Cardiac septum (tissue), 1 donor: ENCODE measurements around the gene TAB2. TPM values are rescaled to one million over a fixed set of nuclear protein-coding genes. Genes with fewer than 3 reads are reported as not detected.

Source experiments
- DNase-seq: peaks from one replicate; pipeline ENCODE4 v3.0.0-alpha.2; 2020; ENCODE audit warnings: low spot score
- intact Hi-C: fragments of 100-400 bp; cut with DNase I; formaldehyde crosslinking; loops from one replicate; pipeline ENCODE4 v1.14.0; 2022
- long read RNA-seq: library from polyadenylated mRNA; unstranded; transcript quantifications from one replicate; pipeline ENCODE4 v2.0.0, GENCODE V29; 2021
- total RNA-seq: library from RNA; stranded (reverse); fragmentation: NEBNext Ultra II Directional; extraction: Animal tissue kit (Norgen Biotek cat#: 25700); gene quantifications from one replicate; pipeline ENCODE4 v1.2.1, GENCODE V29; 2021
- donor health status: DM: no; HTN: no; CAD: no.

The TAB2 gene
- total RNA-seq: 49.2 TPM
- long read RNA-seq, full-length matches to known transcripts: 3 of 31 reads
- long read RNA-seq, partial matches to known transcripts: 12 of 31 reads
- long read RNA-seq, other reads (novel, unspliced or antisense): 16 of 31 reads

DNA sequence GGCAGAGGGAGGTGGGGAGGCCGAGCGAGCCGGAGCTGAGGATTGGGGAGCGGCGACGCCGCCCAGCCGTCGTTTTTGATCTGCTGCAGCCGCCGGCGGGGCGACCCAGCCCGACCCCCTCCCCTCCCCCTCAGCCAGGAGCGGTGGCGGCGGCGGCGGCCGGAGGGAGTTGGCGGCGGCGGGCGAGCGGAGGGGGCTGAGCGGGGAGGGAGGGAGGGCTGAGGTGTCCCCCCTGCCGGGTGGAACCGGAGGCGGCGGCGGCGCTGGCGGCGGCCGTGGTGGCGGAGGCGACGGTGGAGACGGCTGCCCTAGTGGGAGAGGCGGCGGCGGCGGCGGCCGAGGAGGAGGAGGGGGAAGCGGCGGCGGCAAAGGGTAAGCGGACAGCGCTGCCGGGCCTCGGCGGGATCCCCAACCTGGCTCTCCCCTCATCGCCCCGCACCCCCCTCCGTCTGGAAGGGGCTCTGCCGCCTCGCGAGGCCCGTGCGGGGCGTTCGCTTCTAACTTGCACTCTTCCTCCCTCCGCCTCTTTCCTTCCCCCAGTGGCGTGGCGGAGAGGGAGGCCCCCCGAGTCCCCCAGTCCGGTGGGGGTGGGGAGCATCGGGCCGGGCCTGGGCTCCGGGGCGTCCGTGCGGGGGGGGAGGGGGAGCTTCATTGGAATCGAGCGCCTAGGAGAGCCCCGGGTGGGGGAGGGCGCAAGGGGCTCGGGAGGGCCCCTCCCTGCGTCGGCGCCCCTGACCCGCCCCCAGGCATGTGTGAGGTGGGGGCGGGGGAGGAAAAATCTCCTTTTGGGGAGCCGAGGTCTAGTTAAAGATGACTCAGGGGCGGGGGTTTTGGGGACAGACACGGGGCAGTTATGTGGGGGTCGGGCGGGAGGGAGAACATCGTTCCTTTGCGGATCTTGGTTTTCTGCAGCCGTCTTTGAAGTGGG, at the start of gene TAB2:
Gene TAB2 (plus strand): TSS at position 69 of the 928 bp plus-strand sequence. CDS start 52,286 bp downstream, outside the sequence.
- intact Hi-C loops: no loop called here
- DNase-seq: peak; percentile 76

GRCh38 chr6:149268146-149268545, 49.4 kb upstream of the TAB2 start:
- intact Hi-C loops: no loop called here
- no peak for DNase-seq

- no peak for DNase-seq
- intact Hi-C loops: no loop called here
Measured at GRCh38 chr6:149268768-149269167, 48.7 kb upstream of the TAB2 start.

GRCh38 chr6:149270616-149271015, 46.9 kb upstream of the TAB2 start:
- DNase-seq: no peak
- intact Hi-C loops: no loop called here

DNA sequence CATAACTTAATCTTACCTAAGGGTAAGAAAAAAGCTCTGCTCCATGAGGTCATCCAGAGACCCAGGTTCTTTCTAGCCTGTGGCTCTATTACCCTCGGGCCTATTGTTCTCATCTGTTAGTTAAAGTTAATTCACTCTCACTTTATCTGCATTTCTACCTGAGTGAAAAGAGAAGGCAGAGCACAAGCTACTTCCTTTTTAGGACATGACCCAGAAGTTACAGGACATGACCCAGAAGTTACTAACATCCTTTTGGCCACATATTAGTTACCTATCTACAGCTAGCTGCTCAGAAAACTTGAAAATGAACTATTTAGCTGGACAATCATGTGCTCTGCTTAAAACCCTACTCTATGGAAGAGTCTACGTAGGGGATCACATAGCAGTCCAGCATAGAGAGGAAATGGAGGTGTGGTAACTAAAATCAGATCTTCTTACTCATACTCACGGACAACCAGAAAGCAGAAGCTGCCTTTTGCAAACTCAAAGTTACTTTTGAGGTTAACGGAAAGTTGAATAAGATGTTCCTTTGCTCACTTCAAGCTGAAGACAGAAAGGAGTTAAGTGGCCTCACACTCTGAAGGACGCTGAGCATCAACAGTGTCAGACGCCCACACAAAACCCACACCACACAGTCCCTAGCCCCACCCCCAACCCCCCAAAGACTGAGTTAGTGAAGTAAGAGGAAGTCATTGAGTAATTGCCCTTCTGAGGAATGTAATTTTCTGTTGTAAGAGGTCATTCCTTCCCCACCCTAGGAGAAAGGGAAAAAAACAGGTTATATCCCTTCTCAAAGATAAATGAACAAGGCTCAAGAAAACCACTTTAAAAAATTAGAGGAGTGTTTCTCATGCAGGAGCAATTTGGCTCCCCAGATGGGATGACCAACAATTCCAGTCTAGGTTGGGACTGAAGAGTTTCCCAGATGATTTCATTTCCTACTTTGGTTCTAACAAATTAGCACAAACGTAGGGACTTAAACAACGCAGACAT, 45.9 kb upstream of the TAB2 start:
- DNase-seq: no peak
- intact Hi-C loops: no loop called here

DNA sequence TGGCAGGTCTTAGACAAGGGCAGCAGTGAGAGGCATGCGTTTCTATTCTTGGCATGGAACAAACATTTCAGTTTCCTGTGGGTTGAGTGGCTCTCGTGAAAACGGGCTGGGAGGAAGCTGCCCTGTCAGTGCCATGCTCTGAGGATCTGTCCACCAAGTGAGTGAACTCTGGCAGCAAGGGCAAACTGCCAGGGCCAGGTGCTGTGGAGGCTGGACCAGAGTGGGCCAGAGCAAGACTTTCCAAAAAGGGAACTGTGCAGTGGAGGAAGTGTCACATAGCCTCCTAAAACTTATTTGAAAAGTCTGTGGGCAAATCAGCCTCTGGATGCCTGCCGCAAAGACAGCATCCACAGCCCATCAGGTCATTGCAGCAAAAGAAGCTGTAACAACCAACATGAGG, 44.2 kb upstream of the TAB2 start:
- DNase-seq: peak; percentile 80
- intact Hi-C loops: no loop called here

GRCh38 chr6:149275621-149276020, 41.9 kb upstream of the TAB2 start:
- no peak for DNase-seq
- intact Hi-C loops: no loop called here

DNA sequence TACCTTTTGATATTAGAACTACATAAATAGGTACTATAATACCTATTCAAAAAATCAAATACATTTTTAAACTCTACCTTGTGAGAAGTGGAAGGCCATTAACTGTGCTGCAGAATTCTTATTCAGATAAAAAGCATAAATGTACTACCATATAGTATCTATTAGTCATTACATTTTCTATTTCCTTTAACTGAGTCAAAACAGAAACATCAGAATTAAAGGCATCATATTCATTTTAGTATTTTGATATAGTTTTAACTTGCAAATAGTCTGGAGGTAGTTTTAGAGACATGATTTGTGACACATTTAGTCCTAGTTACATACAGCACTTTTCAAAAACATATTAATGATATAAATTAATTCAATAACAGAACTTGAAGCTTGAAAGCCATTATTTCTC, 39.9 kb upstream of the TAB2 start:
- intact Hi-C loops: no loop called here
- DNase-seq: no peak

DNA sequence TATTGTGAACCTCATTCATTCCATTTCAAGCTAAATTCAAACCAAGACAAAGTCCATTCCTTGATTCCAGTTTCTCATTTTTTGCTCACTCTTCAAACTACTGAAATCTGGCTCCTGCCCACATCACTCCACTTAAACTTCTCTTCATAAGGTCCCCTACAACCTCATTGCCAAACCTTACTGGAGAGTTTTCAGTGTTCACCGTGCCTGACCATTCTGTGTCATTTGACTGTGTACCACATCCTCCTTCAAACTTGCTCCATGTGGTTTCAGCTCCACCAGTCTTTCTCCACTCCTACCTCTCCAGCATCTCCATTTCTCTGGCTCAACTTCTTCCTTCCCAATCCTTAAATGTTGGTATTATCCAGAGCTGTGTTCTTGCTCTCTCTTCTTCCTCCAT, 38.5 kb upstream of the TAB2 start:
- DNase-seq: no peak
- intact Hi-C loops: no loop called here

DNA sequence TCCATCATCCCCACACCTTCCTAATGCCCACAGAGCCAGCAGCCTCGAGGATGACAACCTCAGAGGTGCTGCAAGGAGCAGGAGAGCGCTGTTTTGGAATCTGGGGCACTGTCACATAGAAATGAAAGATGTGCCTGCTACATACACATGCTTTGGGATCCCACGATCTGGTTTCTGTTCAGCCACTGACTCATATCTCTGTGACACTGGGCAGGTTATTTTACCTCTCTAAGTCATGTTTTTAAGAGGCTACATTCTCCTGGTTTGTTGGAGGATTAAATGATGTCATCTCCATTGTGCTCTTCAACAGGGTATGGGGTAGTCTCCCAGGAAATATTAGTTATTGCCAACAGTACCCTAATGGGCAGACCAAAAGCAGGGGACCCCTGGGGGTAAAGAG, 32.6 kb upstream of the TAB2 start:
- DNase-seq: no peak
- intact Hi-C loops: no loop called here

- DNase-seq: no peak
- intact Hi-C loops: no loop called here
Measured at GRCh38 chr6:149285626-149286025, 31.9 kb upstream of the TAB2 start.

- intact Hi-C loops: no loop called here
- no peak for DNase-seq
Measured at GRCh38 chr6:149286905-149287304, 30.6 kb upstream of the TAB2 start.

- intact Hi-C loops: no loop called here
- no peak for DNase-seq
Measured at GRCh38 chr6:149289192-149289781, 28.2 kb upstream of the TAB2 start.

DNA sequence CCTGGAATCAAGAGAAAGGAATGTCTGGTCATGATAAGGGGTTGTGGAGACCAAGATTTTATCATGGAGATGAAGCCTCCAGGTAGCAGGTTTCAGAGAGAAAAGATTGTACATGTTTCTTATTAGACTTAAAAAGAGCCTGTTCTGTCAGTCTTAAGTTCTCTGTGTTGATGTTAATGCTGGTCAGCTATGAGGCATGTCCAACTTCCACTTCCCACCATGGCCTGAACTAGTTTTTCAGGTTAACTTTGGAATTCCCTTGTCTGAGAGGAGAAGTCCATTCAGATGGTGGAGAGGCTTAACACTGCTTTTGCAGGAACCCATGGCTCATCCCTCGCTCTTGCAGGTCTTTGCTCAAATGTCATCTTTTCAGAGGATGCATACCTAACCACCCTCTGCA, 27.5 kb upstream of the TAB2 start:
- intact Hi-C loops: no loop called here
- DNase-seq: no peak

DNA sequence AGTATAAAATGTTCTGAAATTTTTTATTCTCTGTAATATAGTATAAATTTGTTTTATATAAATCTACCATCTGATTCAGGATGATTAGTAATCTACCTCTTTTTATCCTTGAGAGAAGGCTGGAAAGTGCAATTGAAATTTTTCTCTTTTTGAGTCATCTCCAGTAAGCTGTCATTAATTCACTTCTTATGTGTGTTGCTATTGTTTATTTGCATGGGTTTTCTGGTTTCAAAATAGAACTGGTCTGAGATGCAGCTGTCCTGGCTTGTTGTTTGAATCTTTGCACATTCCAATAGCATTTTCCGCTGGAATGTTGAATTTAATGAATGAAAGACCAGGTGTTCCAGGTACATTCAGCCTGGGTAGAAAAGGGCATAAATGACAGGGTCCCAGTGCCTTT, 24.3 kb upstream of the TAB2 start:
- no peak for DNase-seq
- intact Hi-C loops: no loop called here

DNA sequence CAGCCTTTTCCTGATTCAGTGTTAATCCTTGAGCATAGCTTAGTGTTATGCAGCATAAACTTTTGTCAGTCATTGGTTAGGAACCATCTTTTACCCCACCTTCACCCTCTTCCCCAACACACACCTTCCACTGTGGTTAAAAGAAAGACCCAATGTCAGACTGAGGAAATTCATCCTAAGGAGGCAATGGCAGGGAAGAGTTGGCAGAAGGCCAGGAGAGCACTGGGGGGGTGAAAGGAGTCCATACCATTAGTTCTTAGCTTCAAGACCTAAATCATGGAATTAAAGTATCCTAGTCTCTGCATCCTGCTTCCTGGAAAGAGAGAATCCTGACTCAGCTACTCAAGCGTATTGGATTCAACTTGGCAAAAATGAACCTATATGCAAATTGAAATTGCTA, 16.9 kb upstream of the TAB2 start:
- intact Hi-C loops: no loop called here
- no peak for DNase-seq

DNA sequence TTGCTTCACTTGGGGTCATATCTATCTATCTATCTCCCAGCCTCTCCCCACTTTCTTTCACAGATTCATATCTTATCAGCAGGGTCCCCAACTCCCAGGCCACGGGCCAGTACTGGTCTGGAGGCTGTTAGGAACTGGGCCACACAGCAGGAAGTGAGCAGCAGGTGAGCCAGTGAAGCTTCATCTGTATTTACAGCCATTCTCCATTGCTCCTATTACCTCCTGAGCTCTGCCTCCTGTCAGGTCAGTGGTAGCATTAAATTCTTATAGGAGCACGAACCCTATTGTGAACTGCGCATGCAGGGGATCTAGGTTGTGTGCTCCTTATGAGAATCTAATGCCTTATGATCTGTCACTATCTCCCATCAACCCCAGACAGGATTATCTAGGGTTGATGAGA, 14.8 kb upstream of the TAB2 start:
- no peak for DNase-seq
- intact Hi-C loops: no loop called here

- DNase-seq: no peak
- intact Hi-C loops: no loop called here
Measured at GRCh38 chr6:149303468-149303867, 14.0 kb upstream of the TAB2 start.

GRCh38 chr6:149305372-149305771, 12.1 kb upstream of the TAB2 start:
- no peak for DNase-seq
- intact Hi-C loops: no loop called here

GRCh38 chr6:149306967-149307366, 10.5 kb upstream of the TAB2 start:
- intact Hi-C loops: no loop called here
- DNase-seq: no peak
